HG03039 (cell line): ENCODE data around the gene SPEM1.
"Not testable (repeated sequence)": the region's sequence is repeated elsewhere in the genome, so short reads cannot be mapped to it uniquely, and the experiment has no call there.

Experiments used
- ATAC-seq: cut with Tn5 transposase; IDR thresholded peaks from one replicate; pipeline ENCODE4 v1.9.1; 2021; ENCODE audit warnings: mild to moderate bottlenecking, moderate library complexity; ENCODE audit not compliant: unreplicated experiment

SPEM1 gene

DNA sequence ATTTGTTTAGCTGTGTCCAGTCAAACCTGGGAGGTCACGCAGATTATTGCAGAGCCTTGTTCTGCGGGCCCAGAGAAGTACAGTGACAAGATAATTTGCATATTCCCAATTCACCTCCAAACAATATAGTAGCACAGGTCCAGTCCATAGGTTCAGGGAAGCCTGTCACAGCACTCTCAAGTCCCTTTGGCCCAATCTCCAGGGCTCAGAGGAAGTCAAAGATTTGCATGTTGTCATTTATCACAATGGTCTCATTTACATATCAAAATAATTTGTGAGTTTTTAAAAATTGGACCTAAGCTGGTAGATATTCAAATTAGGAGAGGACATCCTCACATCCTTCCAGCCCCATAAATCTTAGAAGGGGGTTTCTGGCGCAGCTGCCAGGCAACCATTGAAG, 47.4 kb downstream of the SPEM1 start:
- no peak for ATAC-seq

DNA sequence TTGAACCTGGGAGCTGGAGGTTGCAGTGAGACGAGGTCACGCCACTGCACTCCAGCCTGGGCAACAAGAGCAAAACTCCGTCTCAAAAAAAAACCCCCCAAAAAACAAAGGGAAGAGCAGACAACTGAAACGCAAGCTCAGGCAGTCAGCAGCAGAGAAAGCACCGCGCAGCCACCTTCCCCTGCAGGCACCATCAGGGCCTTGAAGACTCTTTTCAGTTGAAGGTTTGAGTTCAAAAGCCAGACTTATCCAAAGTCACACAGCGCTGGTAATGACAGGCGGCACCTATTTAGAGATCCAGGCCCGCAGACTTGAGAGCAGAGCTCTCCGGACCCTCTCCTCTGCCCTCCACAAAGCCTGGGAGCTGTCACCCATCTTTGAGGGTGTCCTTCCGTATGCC, 48.2 kb downstream of the SPEM1 start:
- no peak for ATAC-seq

DNA sequence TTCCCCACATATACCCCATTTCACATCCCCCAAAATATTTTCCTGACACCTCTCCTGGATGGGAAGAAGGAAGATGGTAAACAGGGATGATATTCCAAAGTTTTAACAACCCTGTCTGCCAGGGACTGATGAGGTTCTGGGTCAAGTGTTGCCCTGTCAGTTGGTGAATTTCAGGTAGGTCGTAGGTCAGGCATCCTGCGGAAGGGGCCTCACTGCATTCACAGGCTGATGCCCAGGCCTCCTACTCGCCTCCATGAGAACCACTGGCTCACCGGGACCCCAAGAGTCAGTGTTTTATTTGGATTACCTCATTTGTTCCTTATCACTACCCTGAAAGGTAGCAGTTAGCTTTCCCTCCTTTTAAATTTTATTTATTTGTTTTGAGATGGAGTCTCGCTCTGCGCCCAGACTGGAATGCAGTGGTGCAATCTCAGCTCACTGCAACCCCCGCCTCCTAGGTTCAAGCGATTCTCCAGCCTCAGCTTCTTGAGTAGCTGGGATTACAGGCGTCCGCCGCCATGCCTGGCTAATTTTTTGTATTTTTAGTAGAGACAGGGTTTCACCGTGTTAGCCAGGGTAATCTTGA, 48.8 kb downstream of the SPEM1 start:
- no peak for ATAC-seq

DNA sequence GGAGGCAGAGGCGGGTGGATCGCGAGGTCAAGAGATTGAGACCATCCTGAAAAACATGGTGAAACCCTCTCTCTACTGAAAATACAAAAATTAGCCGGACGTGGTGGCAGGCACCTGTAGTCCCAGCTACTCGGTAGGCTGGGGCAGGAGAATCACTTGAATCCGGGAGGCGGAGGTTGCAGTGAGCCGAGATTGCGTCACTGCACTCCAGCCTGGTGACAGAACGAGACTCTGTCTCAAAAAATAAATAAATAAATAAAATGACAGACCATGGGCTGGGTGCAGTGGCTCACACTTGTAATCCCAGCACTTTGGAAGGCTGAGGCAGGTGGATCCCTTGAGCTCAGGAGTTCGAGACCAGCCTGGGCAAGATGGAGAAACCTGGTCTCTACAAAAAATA, 49.7 kb downstream of the SPEM1 start:
- ATAC-seq: not testable (repeated sequence)

DNA sequence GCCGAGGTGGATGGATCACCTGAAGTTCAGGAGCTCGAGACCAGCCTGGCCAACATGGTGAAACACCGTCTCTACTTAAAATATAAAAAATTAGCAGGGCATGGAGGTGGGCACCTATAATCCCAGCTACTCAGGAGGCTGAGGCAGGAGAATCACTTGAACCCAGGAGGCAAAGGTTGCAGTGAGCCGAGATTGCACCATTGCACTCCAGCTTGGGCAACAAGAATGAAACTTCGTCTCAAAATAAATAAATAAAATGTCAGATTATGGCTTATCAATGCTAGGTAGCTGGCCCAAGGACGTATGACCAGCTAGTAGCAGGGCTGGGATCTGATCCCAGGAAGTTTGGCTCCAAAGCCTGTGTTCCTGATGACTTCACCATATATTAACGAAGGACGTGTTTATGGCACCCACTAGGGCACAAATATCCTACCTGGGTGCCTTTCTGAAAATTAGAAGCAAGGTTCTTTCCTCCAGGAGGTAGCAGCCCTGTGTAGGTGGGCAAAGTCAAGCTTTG, 50.4 kb downstream of the SPEM1 start:
- ATAC-seq: not testable (repeated sequence)
